ENCODE data around the gene PDC. TPM values are rescaled to one million over a fixed set of nuclear protein-coding genes. Genes with fewer than 3 reads are reported as not detected.
A peak's percentile ranks its signal among the peaks of the same experiment; 100 is the strongest.

Gene PDC
- polyA plus RNA-seq, 1 donor (not counting 4 experiments of a cell fraction or from before 2014, with no cell fraction given): not detected

- Histone ChIP-seq H3K4me3 (ENCODE audit: control insufficient read depth in 2 of 3, extremely low read depth in 1 of 3, insufficient read depth in 2 of 3, low read depth in 1 of 3, low read length in 3 of 3) (no peak overlapping the region), H3K9me3 (ENCODE audit: control insufficient read depth, low read depth, low read length) (no peaks in the 10 kb centered on the region), H3K27me3 (ENCODE audit: control insufficient read depth, extremely low read depth, insufficient read depth, low read length) (no peaks in the 10 kb centered on the region), H3K4me1 (ENCODE audit: control insufficient read depth, extremely low read depth, insufficient read depth, low read length) (peaks cover 4% of the 10 kb centered on the region), H3K27ac (ENCODE audit: control insufficient read depth, insufficient read depth, low read length) (no peak overlapping the region), H3K36me3 (ENCODE audit: control insufficient read depth in 2 of 2, extremely low read depth in 1 of 2, insufficient read depth in 2 of 2, low read length in 2 of 2) (no peaks in the 10 kb centered on the region), H3K9ac (ENCODE audit: control insufficient read depth, extremely low read depth, insufficient read depth, low read length) (no peak overlapping the region), H3K9me1 (ENCODE audit: control insufficient read depth, extremely low read depth, insufficient read depth, low read length) (no peaks in the 10 kb centered on the region), H2AFZ (ENCODE audit: control insufficient read depth, low read length) (no peak overlapping the region), H3K79me2 (ENCODE audit: control insufficient read depth, insufficient read depth, low read length) (no peaks in the 10 kb centered on the region), H4K20me1 (ENCODE audit: control insufficient read depth, extremely low read depth, insufficient read depth, low read length) (no peaks in the 10 kb centered on the region), H3K4me2 (ENCODE audit: control insufficient read depth, extremely low read depth, insufficient read depth, low read depth, low read length) (no peak overlapping the region)
- dilution Hi-C loops (cut with MboI; ENCODE audit: extremely low pct_ligation_motif_present, low sequenced_read_pairs): no loop called here
- DNase-seq (ENCODE audit: low read depth, low spot score) (no peak), FAIRE-seq (peak; percentile 53)
- TF ChIP-seq CTCF (optimal IDR thresholded peaks at IDR 0.05 in 1 of 3, IDR thresholded peaks at IDR 0.05 in 1 of 3, conservative IDR thresholded peaks at IDR 0.05 in 1 of 3; ENCODE audit: extremely low read depth in 1 of 3, insufficient read depth in 2 of 3, low read length in 3 of 3) (no peak), EZH2 (IDR thresholded peaks at IDR 0.05; ENCODE audit: low read length) (no peak)
These were observed 25.6 kb downstream of the PDC start for GRCh38 chr1:186435336-186435735.

GRCh38 chr1:186429017-186429416 lies 31.9 kb downstream of the PDC start:
- H3K4me3 ChIP-seq (ENCODE audit: control insufficient read depth in 2 of 3, extremely low read depth in 1 of 3, insufficient read depth in 2 of 3, low read depth in 1 of 3, low read length in 3 of 3): no peak overlapping the region
- dilution Hi-C loops (cut with MboI; ENCODE audit: extremely low pct_ligation_motif_present, low sequenced_read_pairs): no loop called here
- no peaks in the 10 kb centered on the region for H3K9me1 ChIP-seq (ENCODE audit: control insufficient read depth, extremely low read depth, insufficient read depth, low read length)
- H3K27ac ChIP-seq (ENCODE audit: control insufficient read depth, insufficient read depth, low read length): no peak overlapping the region
- TF ChIP-seq CTCF (optimal IDR thresholded peaks at IDR 0.05 in 1 of 3, IDR thresholded peaks at IDR 0.05 in 1 of 3, conservative IDR thresholded peaks at IDR 0.05 in 1 of 3; ENCODE audit: extremely low read depth in 1 of 3, insufficient read depth in 2 of 3, low read length in 3 of 3) (no peak), EZH2 (IDR thresholded peaks at IDR 0.05; ENCODE audit: low read length) (no peak)
- no peaks in the 10 kb centered on the region for H4K20me1 ChIP-seq (ENCODE audit: control insufficient read depth, extremely low read depth, insufficient read depth, low read length)
- no peak for FAIRE-seq
- H3K4me1 ChIP-seq (ENCODE audit: control insufficient read depth, extremely low read depth, insufficient read depth, low read length): no peaks in the 10 kb centered on the region
- H3K79me2 ChIP-seq (ENCODE audit: control insufficient read depth, insufficient read depth, low read length): no peaks in the 10 kb centered on the region
- H3K9me3 ChIP-seq (ENCODE audit: control insufficient read depth, low read depth, low read length): no peaks in the 10 kb centered on the region
- DNase-seq (ENCODE audit: low read depth, low spot score): no peak
- no peaks in the 10 kb centered on the region for H3K27me3 ChIP-seq (ENCODE audit: control insufficient read depth, extremely low read depth, insufficient read depth, low read length)
- H3K4me2 ChIP-seq (ENCODE audit: control insufficient read depth, extremely low read depth, insufficient read depth, low read depth, low read length): no peak overlapping the region
- no peaks in the 10 kb centered on the region for H3K36me3 ChIP-seq (ENCODE audit: control insufficient read depth in 2 of 2, extremely low read depth in 1 of 2, insufficient read depth in 2 of 2, low read length in 2 of 2)
- no peak overlapping the region for H3K9ac ChIP-seq (ENCODE audit: control insufficient read depth, extremely low read depth, insufficient read depth, low read length)
- H2AFZ ChIP-seq (ENCODE audit: control insufficient read depth, low read length): no peak overlapping the region

Measured in keratinocyte (primary cell).